Mucosa of stomach (tissue), 1 donor: ENCODE measurements around the gene NOX3.
"Not testable (repeated sequence)": the region's sequence is repeated elsewhere in the genome, so short reads cannot be mapped to it uniquely, and the experiment has no call there.

Experiments used
- H3K27me3 ChIP-seq: one replicate; pipeline ENCODE4 v1.7.0; 2013; ENCODE audit warnings: mild to moderate bottlenecking, low read length; ENCODE audit not compliant: control insufficient read depth, insufficient read depth
- H3K36me3 ChIP-seq: one replicate; pipeline ENCODE4 v1.7.0; 2013; ENCODE audit warnings: low read length; ENCODE audit not compliant: control insufficient read depth, insufficient read depth
- H3K4me1 ChIP-seq: one replicate; pipeline ENCODE4 v1.7.0; 2013; ENCODE audit warnings: mild to moderate bottlenecking, low read length; ENCODE audit not compliant: control insufficient read depth, insufficient read depth
- H3K4me3 ChIP-seq: one replicate; pipeline ENCODE4 v1.7.0; 2013; ENCODE audit warnings: low read length
- H3K9ac ChIP-seq: one replicate; pipeline ENCODE4 v1.7.0; 2013; ENCODE audit warnings: mild to moderate bottlenecking, low read length, moderate library complexity
- H3K9me3 ChIP-seq: one replicate; pipeline ENCODE4 v1.7.0; 2013; ENCODE audit warnings: mild to moderate bottlenecking, low read length, moderate library complexity; ENCODE audit not compliant: control insufficient read depth
- donor health status: Pancreatic carcinoma.

The NOX3 gene

DNA sequence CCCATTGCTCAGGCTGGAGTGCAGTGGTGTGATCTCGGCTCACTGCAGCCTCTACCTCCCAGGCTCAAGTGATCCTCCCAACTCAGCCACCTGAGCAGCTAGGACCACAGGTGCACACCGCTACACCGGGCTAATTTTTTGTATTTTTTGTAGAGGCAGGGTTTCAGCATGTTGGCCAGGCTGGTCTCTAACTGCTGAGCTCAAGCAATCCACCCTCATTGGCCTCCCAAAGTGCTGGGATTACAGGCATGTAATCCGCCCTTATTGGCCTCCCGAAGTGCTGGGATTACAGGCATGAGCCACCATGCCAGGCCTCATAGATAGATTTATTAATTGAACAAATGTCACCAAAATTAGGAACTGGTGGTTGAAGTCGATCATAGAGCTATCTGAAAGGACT is 32.6 kb upstream of the NOX3 start:
- H3K27me3 ChIP-seq, H3K4me3 ChIP-seq, H3K9ac ChIP-seq, H3K4me1 ChIP-seq, H3K9me3 ChIP-seq, H3K36me3 ChIP-seq: not testable (repeated sequence)

DNA sequence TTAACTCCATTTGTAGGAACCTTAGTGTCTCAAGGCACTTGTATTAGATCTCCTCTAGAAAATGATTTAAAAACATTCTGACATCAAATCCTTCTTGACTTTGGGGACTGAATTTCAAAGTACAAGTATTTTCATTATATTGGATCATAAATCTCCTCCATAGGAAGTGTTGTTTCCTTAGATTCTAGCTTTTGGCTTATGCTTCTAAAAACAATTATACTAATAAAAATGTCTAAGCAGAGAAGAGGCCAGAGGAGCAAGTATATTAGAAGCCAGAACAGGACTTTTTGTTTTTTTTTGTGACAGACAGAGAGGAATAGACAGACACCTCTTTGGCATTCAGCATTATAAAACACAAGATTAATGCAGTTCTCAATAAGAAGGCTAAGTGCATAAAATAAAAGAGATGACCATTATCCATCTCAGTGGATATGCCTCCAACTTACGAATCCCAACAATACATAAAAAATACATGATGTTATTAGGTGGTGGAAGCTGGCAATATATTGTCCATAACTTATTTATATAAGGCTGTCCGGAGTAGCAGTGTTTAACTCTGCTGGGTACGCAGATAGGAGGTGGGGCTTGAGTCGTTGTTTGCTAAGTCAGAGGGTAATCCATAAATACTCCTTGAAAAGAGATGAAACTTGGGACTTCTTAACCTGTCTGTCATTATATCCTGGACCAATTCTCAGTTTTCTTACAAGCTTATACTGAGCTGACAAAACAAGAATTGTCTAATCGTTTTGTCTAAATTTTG is 31.9 kb upstream of the NOX3 start:
- H3K4me1 ChIP-seq: peaks cover 6% of the 10 kb centered on the region
- no peaks in the 10 kb centered on the region for H3K27me3 ChIP-seq
- no peak overlapping the region for H3K4me3 ChIP-seq
- no peaks in the 10 kb centered on the region for H3K9me3 ChIP-seq
- H3K36me3 ChIP-seq: no peaks in the 10 kb centered on the region
- no peak overlapping the region for H3K9ac ChIP-seq

DNA sequence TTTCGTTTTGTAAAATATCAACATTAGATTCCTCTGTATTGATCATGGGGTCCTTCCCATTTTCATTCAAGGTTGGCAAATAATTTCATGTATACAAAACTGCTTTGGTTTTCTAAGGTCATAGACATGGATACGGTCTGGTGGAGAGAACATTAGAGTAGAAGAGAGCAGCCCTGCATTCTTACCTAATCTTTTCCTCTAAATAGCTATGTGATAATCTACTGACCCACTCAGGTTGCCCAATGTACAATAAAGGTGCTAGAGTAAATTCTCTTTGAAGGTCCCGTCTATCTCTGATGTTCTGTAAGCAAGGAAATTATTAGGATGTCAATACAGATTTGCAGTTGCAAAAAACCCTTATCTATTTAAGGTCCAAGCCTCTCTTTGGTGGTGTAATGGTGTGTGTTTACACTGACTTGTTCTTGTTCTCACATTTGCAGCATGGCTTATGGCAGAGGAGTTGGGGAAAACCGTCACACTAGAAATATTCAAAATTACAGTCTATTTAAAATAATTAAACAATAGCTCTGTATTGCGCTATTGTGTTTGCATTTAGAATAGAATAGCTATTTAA is 31.2 kb upstream of the NOX3 start:
- no peaks in the 10 kb centered on the region for H3K36me3 ChIP-seq
- no peaks in the 10 kb centered on the region for H3K27me3 ChIP-seq
- peaks cover 6% of the 10 kb centered on the region for H3K4me1 ChIP-seq
- H3K9ac ChIP-seq: no peak overlapping the region
- H3K4me3 ChIP-seq: no peak overlapping the region
- no peaks in the 10 kb centered on the region for H3K9me3 ChIP-seq

DNA sequence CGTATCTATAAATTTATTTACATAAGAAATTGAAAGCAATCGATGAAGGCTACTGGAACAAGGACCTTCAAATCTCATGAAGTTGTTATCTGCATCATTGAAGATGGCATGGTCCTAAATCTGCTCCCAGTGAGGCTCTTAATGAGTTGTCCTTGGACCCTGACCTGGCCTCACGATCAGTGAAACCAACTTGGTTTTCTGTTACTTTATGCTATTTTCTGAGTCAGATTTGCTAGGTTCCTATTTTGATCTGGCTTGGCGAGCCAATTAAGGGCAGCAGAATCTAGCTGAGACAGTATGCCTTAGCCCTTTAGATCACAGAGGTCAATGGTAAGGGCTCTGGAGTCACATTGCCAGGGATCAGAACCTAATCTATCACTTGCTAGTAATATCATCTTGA is 30.1 kb upstream of the NOX3 start:
- Histone ChIP-seq H3K9ac (no peak overlapping the region), H3K9me3 (no peaks in the 10 kb centered on the region), H3K4me3 (no peak overlapping the region), H3K36me3 (no peaks in the 10 kb centered on the region), H3K4me1 (peaks cover 6% of the 10 kb centered on the region), H3K27me3 (no peaks in the 10 kb centered on the region)

DNA sequence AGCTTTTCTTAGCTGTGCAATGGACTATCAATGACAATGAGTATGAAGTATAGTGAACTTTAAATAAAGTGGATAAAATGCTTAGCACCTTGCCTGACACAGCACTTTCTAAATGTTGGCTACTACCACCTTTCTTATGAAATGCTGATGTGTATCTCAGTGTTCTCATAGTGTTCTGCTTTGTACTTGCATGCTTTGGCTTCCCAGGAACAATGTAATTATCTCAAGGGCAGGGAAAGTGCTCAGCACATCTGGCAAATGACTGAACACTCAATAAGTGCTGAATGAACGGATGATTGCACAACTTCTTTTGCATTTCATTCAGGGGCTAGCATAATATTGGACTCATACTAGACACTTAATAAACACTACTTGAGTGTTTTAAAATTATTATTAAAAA is 28.2 kb upstream of the NOX3 start:
- Histone ChIP-seq H3K9me3 (no peaks in the 10 kb centered on the region), H3K4me3 (no peak overlapping the region), H3K4me1 (peaks cover 6% of the 10 kb centered on the region), H3K9ac (no peak overlapping the region), H3K27me3 (no peaks in the 10 kb centered on the region), H3K36me3 (no peaks in the 10 kb centered on the region)

DNA sequence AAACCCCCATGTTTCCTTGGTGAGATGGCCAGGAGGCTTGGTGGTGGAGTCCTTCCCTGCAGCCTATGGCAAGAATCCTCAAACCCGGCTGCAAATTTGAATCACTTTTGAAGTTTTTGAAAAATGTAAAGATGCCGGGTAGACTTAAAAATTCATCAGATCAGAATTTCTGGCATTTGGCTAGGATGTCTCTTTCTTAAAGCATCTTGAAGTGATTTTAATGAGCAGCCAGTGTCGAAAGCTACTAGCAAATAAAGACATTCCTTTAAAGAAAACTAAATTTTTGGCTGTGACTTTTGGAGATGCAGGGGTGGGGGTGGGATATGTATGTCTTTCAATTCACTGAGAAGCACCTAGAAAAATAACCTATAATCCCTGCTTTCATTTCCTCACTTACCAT is 25.6 kb upstream of the NOX3 start:
- H3K9me3 ChIP-seq: no peaks in the 10 kb centered on the region
- no peak overlapping the region for H3K9ac ChIP-seq
- H3K4me1 ChIP-seq: no peaks in the 10 kb centered on the region
- H3K27me3 ChIP-seq: no peaks in the 10 kb centered on the region
- H3K4me3 ChIP-seq: no peak overlapping the region
- H3K36me3 ChIP-seq: no peaks in the 10 kb centered on the region

DNA sequence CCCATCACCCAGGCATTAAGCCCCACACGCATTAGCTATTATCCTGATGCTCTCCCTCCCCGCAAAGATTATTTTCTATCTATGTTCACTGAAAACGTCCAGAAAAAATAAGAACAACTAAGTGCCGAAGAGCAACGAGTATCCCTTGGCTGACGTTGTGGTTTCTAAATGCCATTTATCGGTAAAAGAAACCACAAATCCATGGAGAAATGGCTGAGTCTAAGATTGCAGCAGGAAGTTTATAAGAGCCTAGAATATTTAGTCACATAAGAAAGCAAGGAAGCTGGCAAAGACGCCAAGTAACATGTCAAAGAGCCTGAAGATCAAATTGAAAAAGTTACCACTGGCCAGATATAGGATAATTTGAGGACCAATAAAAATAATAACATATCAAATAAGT is 18.1 kb upstream of the NOX3 start:
- no peak overlapping the region for H3K4me3 ChIP-seq
- no peaks in the 10 kb centered on the region for H3K9me3 ChIP-seq

DNA sequence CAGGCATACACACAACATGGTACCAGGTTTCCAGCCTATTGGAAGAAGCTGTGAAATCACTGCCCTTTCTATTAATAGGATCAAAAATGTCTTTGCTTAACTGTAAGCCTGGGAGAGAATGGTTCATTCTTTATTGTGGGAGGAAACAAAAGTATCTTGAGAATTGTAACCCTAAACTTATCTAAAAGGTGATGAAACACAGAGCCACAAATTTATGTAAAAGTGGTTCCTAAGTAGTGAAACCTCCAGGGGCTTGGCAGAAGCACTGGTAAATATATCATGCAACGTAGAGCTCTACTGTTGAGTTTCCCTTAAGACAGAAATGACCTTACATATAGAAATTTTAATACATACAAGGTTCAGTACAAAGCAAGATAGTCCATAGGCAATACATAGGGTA is 17.2 kb upstream of the NOX3 start:
- Histone ChIP-seq H3K4me3 (no peak overlapping the region), H3K9me3 (no peaks in the 10 kb centered on the region), H3K4me1 (no peaks in the 10 kb centered on the region), H3K36me3 (no peaks in the 10 kb centered on the region), H3K27me3 (no peaks in the 10 kb centered on the region), H3K9ac (no peak overlapping the region)

More for the DNA sequence above, 18.1 kb upstream of the NOX3 start:
- Histone ChIP-seq H3K9ac (no peak overlapping the region), H3K36me3 (no peaks in the 10 kb centered on the region), H3K4me1 (no peaks in the 10 kb centered on the region), H3K27me3 (no peaks in the 10 kb centered on the region)

DNA sequence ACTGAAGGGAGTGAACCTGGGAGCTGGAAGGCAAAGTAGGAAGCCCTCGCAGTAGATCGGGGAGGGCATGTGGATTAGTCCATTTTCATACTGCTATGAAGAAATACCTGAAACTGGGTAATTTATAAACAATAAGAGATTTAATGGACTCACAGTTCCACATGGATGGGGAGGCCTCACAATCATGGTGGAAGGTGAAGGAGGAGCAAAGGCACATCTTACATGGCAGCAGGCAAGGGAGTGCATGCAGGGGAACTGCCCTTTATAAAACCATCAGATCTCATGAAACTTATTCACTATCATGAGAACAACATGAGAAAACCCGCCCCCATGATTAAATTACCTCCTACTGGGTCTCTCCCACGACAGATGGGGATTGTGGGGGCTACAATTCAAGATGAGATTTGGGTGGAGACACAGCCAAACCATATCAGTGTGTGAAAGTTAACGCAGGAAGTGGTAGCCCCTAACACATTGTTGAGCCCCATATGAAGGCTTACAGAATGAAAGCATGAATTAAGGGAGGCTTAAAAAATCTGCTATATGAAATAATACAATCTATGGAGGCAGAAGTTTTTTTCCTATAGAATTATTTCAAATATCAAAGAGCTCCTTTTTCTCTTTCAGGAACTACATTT is 15.5 kb upstream of the NOX3 start:
- H3K9me3 ChIP-seq, H3K9ac ChIP-seq, H3K4me3 ChIP-seq, H3K4me1 ChIP-seq, H3K36me3 ChIP-seq, H3K27me3 ChIP-seq: not testable (repeated sequence)

DNA sequence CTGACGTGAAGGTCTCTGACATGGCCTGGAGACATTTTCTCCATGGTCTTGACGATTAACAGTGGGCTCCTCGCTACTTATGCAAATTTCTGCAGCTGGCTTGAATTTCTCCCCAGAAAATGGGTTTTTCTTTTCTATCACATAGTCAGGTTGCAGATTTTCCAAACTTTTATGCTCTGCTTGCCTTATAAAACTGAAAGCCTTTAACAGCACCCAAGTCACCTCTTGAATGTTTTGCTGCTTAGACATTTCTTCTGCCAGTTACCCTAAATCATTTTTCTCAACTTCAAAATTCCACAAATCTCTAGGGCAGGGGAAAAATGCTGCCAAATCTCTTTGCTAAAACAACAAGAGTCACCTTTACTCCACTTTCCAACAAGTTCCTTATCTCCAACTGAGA is 12.9 kb upstream of the NOX3 start:
- not testable (repeated sequence) for H3K9ac ChIP-seq, H3K36me3 ChIP-seq, H3K4me1 ChIP-seq, H3K27me3 ChIP-seq, H3K4me3 ChIP-seq, H3K9me3 ChIP-seq

DNA sequence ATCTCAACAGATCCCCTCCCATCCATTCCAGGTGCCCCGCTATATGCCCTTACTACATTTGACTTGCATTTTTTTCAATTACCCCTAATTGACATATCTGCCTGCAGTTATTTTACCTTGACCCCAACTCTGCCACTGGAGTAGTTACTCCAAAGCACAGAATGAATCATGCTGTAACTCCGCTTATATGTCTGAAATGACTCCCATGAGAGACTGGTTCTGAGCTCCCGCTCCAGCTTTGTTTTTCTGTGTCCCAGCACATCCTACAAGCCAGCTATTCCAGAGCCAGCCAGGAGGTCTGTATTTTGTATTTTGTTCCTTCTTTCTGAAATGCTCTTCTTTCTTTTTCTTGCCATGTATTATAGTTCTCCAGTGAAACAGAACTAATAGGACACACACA is 10.9 kb upstream of the NOX3 start:
- no peaks in the 10 kb centered on the region for H3K4me1 ChIP-seq
- H3K36me3 ChIP-seq: no peaks in the 10 kb centered on the region
- H3K9me3 ChIP-seq: no peaks in the 10 kb centered on the region
- no peaks in the 10 kb centered on the region for H3K27me3 ChIP-seq
- no peak overlapping the region for H3K9ac ChIP-seq
- H3K4me3 ChIP-seq: no peak overlapping the region

DNA sequence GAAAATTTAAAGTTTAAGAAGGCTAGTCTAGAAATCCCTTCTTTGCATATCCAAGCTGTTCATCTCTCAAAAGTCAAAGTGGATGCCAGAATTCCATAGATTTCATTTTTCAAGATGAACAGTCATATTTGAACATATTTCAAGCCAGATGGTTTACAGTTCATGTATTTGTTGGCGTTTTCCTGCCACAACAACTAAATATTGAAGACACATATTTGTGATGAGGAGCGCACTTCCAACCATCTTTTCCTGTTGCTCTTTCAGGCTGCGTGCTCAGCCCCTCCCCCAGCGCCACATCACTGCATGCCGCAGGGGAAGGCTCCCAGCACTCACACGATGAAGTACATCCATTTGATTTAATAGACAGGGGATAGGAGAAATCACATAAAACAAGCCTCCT is 5.9 kb upstream of the NOX3 start:
- no peak overlapping the region for H3K9ac ChIP-seq
- no peaks in the 10 kb centered on the region for H3K4me1 ChIP-seq
- no peaks in the 10 kb centered on the region for H3K36me3 ChIP-seq
- H3K9me3 ChIP-seq: no peaks in the 10 kb centered on the region
- H3K27me3 ChIP-seq: no peaks in the 10 kb centered on the region
- no peak overlapping the region for H3K4me3 ChIP-seq
